Keratinocyte (primary cell): ENCODE data around the gene SAMD4B. TPM values are rescaled to one million over a fixed set of nuclear protein-coding genes. Genes with fewer than 3 reads are reported as not detected.

Source experiments
- DNase-seq: peaks from one replicate; pipeline ENCODE4 v3.0.0-alpha.2; 2011; ENCODE audit warnings: low read depth, missing footprints, low spot score
- FAIRE-seq: peaks from 2 replicates; lab custom pipeline; 2011; peaks lifted over from hg19 to GRCh38; lab: Jason Lieb, UNC
- H2AFZ ChIP-seq: 2 replicates; pipeline ENCODE4 v1.6.0; 2012; ENCODE audit warnings: low read length, control low read depth, inconsistent platforms; ENCODE audit not compliant: control insufficient read depth
- H3K27ac ChIP-seq: 2 replicates; pipeline ENCODE4 v1.5.1; 2011; ENCODE audit warnings: low read length; ENCODE audit not compliant: control insufficient read depth, insufficient read depth
- H3K27me3 ChIP-seq: 3 replicates; pipeline ENCODE4 v1.6.0; 2011; ENCODE audit warnings: low read length; ENCODE audit not compliant: control insufficient read depth, insufficient read depth; ENCODE audit errors: extremely low read depth
- H3K36me3 ChIP-seq, 2 experiments: 2 replicates in 1 of 2; 3 replicates in 1 of 2; pipeline ENCODE4 v1.5.1; 2011; ENCODE audit warnings: low read length in 2 of 2, mild to moderate bottlenecking in 1 of 2; ENCODE audit not compliant: control insufficient read depth in 2 of 2, insufficient read depth in 2 of 2; ENCODE audit errors: extremely low read depth in 1 of 2
- H3K4me1 ChIP-seq: 3 replicates; pipeline ENCODE4 v1.5.1; 2011; ENCODE audit warnings: low read length; ENCODE audit not compliant: control insufficient read depth, insufficient read depth; ENCODE audit errors: extremely low read depth
- H3K4me2 ChIP-seq: 3 replicates; pipeline ENCODE4 v1.6.0; 2011; ENCODE audit warnings: low read depth, low read length; ENCODE audit not compliant: control insufficient read depth, insufficient read depth; ENCODE audit errors: extremely low read depth
- H3K4me3 ChIP-seq, 3 experiments: fragments of 200-600 bp in 1 of 3; sonication (generic) in 1 of 3; 2 replicates in 2 of 3; 3 replicates in 1 of 3; pipeline ENCODE4 v1.5.1; 2011 to 2016; ENCODE audit warnings: low read length in 3 of 3, mild to moderate bottlenecking in 3 of 3, control low read depth in 2 of 3, inconsistent platforms in 1 of 3, low read depth in 1 of 3, mixed read lengths in 1 of 3, mixed run types in 1 of 3, moderate library complexity in 1 of 3; ENCODE audit not compliant: control insufficient read depth in 2 of 3, insufficient read depth in 2 of 3; ENCODE audit errors: extremely low read depth in 1 of 3
- H3K79me2 ChIP-seq: 2 replicates; pipeline ENCODE4 v1.6.0; 2012; ENCODE audit warnings: low read length; ENCODE audit not compliant: control insufficient read depth, insufficient read depth
- H3K9ac ChIP-seq: 3 replicates; pipeline ENCODE4 v1.6.0; 2011; ENCODE audit warnings: low read length; ENCODE audit not compliant: control insufficient read depth, insufficient read depth; ENCODE audit errors: extremely low read depth
- H3K9me1 ChIP-seq: 3 replicates; pipeline ENCODE4 v1.6.0; 2011; ENCODE audit warnings: low read length; ENCODE audit not compliant: control insufficient read depth, insufficient read depth; ENCODE audit errors: extremely low read depth
- H3K9me3 ChIP-seq: 2 replicates; pipeline ENCODE4 v1.5.1; 2012; ENCODE audit warnings: low read depth, low read length; ENCODE audit not compliant: control insufficient read depth
- H4K20me1 ChIP-seq: 3 replicates; pipeline ENCODE4 v1.6.0; 2011; ENCODE audit warnings: low read length; ENCODE audit not compliant: control insufficient read depth, insufficient read depth; ENCODE audit errors: extremely low read depth
- EZH2 ChIP-seq: IDR thresholded peaks from one replicate; pipeline ENCODE4 v1.6.1; 2012; ENCODE audit warnings: inconsistent platforms, mild to moderate bottlenecking, low read length, moderate library complexity
- dilution Hi-C: fragments of 300-500 bp; cut with MboI; formaldehyde crosslinking; loops from one replicate; pipeline ENCODE4 v1.7.0; 2020; ENCODE audit warnings: low sequenced_read_pairs; ENCODE audit not compliant: extremely low pct_ligation_motif_present
- polyA plus RNA-seq, 5 experiments: library from polyadenylated mRNA; depleted of rRNA in 3 of 5; stranded (reverse) in 3 of 5; stranded (forward) in 1 of 5; unstranded in 1 of 5; fragments of >200 nt; gene quantifications; 1 replicate in 1 of 5; 2 replicates in 3 of 5; 3 replicates in 1 of 5; pipeline versions ENCODE4 v1.2.1 to v1.2.3, GENCODE V29; 2011 to 2012; ENCODE audit warnings: missing spikeins in 2 of 5, low read depth in 1 of 5, low replicate concordance in 1 of 5
- TF ChIP-seq, protein P1 (sequence below), 3 experiments: IDR thresholded peaks in 1 of 3; conservative IDR thresholded peaks in 1 of 3; optimal IDR thresholded peaks in 1 of 3; 2 replicates in 2 of 3; 3 replicates in 1 of 3; pipeline versions ENCODE3 to v1.5.1; 2011; ENCODE audit warnings: low read length in 3 of 3, mild to moderate bottlenecking in 3 of 3, moderate library complexity in 2 of 3, control low read depth in 1 of 3, inconsistent platforms in 1 of 3; ENCODE audit not compliant: insufficient read depth in 2 of 3; ENCODE audit errors: extremely low read depth in 1 of 3

The SAMD4B gene
- polyA plus RNA-seq, 1 donor (not counting 4 experiments of a cell fraction or from before 2014, with no cell fraction given): 20.9 TPM

DNA sequence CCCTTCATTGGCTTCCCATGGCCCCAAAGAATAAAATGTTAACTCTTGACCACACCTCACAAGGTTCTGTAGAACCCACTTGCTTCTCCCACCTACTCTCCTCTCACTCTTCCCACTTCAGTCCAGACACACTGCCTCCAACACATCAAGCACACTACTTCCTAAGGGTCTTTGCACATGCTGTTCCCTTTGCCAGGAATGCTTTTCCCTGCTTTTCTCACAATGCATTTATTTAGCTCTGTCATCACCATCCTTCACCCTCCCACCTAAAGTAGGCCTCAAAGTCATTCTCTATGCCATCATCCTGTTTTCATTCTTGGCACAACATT, 38.1 kb upstream of the SAMD4B start:
- Histone ChIP-seq H4K20me1 (no peaks in the 10 kb centered on the region), H3K4me3 (no peak overlapping the region), H3K36me3 (no peaks in the 10 kb centered on the region), H3K9me1 (no peaks in the 10 kb centered on the region), H3K9ac (no peak overlapping the region), H3K9me3 (no peaks in the 10 kb centered on the region), H3K4me1 (no peaks in the 10 kb centered on the region), H3K4me2 (no peak overlapping the region), H3K27ac (no peak overlapping the region), H2AFZ (no peak overlapping the region), H3K79me2 (no peaks in the 10 kb centered on the region), H3K27me3 (peaks cover 53% of the 10 kb centered on the region)
- FAIRE-seq (no peak), DNase-seq (no peak)
- dilution Hi-C loops: no loop called here
- TF ChIP-seq, protein P1, sequence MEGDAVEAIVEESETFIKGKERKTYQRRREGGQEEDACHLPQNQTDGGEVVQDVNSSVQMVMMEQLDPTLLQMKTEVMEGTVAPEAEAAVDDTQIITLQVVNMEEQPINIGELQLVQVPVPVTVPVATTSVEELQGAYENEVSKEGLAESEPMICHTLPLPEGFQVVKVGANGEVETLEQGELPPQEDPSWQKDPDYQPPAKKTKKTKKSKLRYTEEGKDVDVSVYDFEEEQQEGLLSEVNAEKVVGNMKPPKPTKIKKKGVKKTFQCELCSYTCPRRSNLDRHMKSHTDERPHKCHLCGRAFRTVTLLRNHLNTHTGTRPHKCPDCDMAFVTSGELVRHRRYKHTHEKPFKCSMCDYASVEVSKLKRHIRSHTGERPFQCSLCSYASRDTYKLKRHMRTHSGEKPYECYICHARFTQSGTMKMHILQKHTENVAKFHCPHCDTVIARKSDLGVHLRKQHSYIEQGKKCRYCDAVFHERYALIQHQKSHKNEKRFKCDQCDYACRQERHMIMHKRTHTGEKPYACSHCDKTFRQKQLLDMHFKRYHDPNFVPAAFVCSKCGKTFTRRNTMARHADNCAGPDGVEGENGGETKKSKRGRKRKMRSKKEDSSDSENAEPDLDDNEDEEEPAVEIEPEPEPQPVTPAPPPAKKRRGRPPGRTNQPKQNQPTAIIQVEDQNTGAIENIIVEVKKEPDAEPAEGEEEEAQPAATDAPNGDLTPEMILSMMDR (optimal IDR thresholded peaks at IDR 0.05 in 1 of 3, IDR thresholded peaks at IDR 0.05 in 1 of 3, conservative IDR thresholded peaks at IDR 0.05 in 1 of 3; ENCODE audit: extremely low read depth in 1 of 3, insufficient read depth in 2 of 3, low read length in 3 of 3): no peak
- TF ChIP-seq EZH2: no peak

DNA sequence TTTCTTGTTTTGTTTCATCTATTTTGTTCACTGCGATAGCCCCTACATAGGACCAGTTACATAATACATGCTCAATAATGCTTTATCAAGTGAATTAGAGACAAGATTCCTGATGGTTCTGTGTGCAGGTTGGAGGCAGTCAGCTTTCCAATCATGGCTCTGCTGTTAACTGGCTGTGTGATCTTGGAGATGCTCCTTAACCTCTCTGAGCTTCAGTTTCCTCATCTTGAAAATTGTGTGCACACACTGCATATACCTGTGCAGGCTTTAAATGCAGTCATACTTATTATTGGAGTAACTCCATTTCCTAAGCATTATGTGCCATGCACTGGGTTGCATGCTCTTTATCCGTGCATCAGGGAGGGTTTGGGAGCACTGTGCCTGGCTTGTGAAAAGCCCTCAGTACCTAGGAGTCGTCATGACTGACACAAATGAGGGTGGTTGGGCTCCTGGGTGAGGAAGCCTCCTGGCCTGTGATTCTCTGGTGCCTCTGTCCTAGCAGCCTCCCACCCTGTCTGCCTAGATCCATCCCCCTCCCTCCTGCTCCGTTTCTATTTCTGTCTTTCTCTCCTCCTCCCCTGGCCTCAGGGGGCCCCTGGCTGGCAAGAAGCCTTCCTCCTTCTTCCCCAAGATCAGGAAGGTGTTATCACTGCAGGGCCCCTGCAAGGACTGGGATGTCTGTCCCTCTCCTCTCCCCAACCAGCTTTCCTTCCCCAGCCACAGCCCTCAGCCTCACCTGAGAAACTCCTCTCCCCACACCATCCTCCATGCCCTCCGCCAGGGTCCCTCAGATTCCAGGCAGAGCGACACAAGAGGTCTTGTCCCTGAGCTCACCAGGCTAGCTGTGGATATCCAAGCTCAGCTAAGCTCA, 37.3 kb upstream of the SAMD4B start:
- Histone ChIP-seq H3K4me3 (no peak overlapping the region), H3K9me1 (no peaks in the 10 kb centered on the region), H3K9ac (no peak overlapping the region), H3K9me3 (no peaks in the 10 kb centered on the region), H2AFZ (no peak overlapping the region), H3K4me1 (no peaks in the 10 kb centered on the region), H3K27ac (no peak overlapping the region), H3K79me2 (no peaks in the 10 kb centered on the region), H3K27me3 (peaks cover 53% of the 10 kb centered on the region), H4K20me1 (no peaks in the 10 kb centered on the region), H3K36me3 (no peaks in the 10 kb centered on the region), H3K4me2 (no peak overlapping the region)
- DNase-seq: no peak
- dilution Hi-C loops: no loop called here
- FAIRE-seq: no peak
- TF ChIP-seq EZH2: no peak
- TF ChIP-seq, protein P1 (optimal IDR thresholded peaks at IDR 0.05 in 1 of 3, IDR thresholded peaks at IDR 0.05 in 1 of 3, conservative IDR thresholded peaks at IDR 0.05 in 1 of 3; ENCODE audit: extremely low read depth in 1 of 3, insufficient read depth in 2 of 3, low read length in 3 of 3): no peak
